ENCODE measurements around the gene GKAP1.

- TF ChIP-seq CTCF (IDR thresholded peaks at IDR 0.05; ENCODE audit: borderline replicate concordance, extremely low read depth, low read length, poor library complexity, severe bottlenecking) (no peak), EZH2 (IDR thresholded peaks at IDR 0.05; ENCODE audit: borderline replicate concordance, low read depth, low read length, severe bottlenecking) (no peak)
Measured at GRCh38 chr9:83698976-83699585, 118.5 kb downstream of the GKAP1 start.
